Keratinocyte (primary cell): ENCODE data around the gene MSI2. TPM values are rescaled to one million over a fixed set of nuclear protein-coding genes. Genes with fewer than 3 reads are reported as not detected.

Experiments
- DNase-seq: peaks from one replicate; pipeline ENCODE4 v3.0.0-alpha.2; 2011; ENCODE audit warnings: low read depth, missing footprints, low spot score
- FAIRE-seq: peaks from 2 replicates; lab custom pipeline; 2011; peaks lifted over from hg19 to GRCh38; lab: Jason Lieb, UNC
- H2AFZ ChIP-seq: 2 replicates; pipeline ENCODE4 v1.6.0; 2012; ENCODE audit warnings: low read length, control low read depth, inconsistent platforms; ENCODE audit not compliant: control insufficient read depth
- H3K27ac ChIP-seq: 2 replicates; pipeline ENCODE4 v1.5.1; 2011; ENCODE audit warnings: low read length; ENCODE audit not compliant: control insufficient read depth, insufficient read depth
- H3K27me3 ChIP-seq: 3 replicates; pipeline ENCODE4 v1.6.0; 2011; ENCODE audit warnings: low read length; ENCODE audit not compliant: control insufficient read depth, insufficient read depth; ENCODE audit errors: extremely low read depth
- H3K36me3 ChIP-seq, 2 experiments: 2 replicates in 1 of 2; 3 replicates in 1 of 2; pipeline ENCODE4 v1.5.1; 2011; ENCODE audit warnings: low read length in 2 of 2, mild to moderate bottlenecking in 1 of 2; ENCODE audit not compliant: control insufficient read depth in 2 of 2, insufficient read depth in 2 of 2; ENCODE audit errors: extremely low read depth in 1 of 2
- H3K4me1 ChIP-seq: 3 replicates; pipeline ENCODE4 v1.5.1; 2011; ENCODE audit warnings: low read length; ENCODE audit not compliant: control insufficient read depth, insufficient read depth; ENCODE audit errors: extremely low read depth
- H3K4me2 ChIP-seq: 3 replicates; pipeline ENCODE4 v1.6.0; 2011; ENCODE audit warnings: low read depth, low read length; ENCODE audit not compliant: control insufficient read depth, insufficient read depth; ENCODE audit errors: extremely low read depth
- H3K4me3 ChIP-seq, 3 experiments: fragments of 200-600 bp in 1 of 3; sonication (generic) in 1 of 3; 2 replicates in 2 of 3; 3 replicates in 1 of 3; pipeline ENCODE4 v1.5.1; 2011 to 2016; ENCODE audit warnings: low read length in 3 of 3, mild to moderate bottlenecking in 3 of 3, control low read depth in 2 of 3, inconsistent platforms in 1 of 3, low read depth in 1 of 3, mixed read lengths in 1 of 3, mixed run types in 1 of 3, moderate library complexity in 1 of 3; ENCODE audit not compliant: control insufficient read depth in 2 of 3, insufficient read depth in 2 of 3; ENCODE audit errors: extremely low read depth in 1 of 3
- H3K79me2 ChIP-seq: 2 replicates; pipeline ENCODE4 v1.6.0; 2012; ENCODE audit warnings: low read length; ENCODE audit not compliant: control insufficient read depth, insufficient read depth
- H3K9ac ChIP-seq: 3 replicates; pipeline ENCODE4 v1.6.0; 2011; ENCODE audit warnings: low read length; ENCODE audit not compliant: control insufficient read depth, insufficient read depth; ENCODE audit errors: extremely low read depth
- H3K9me1 ChIP-seq: 3 replicates; pipeline ENCODE4 v1.6.0; 2011; ENCODE audit warnings: low read length; ENCODE audit not compliant: control insufficient read depth, insufficient read depth; ENCODE audit errors: extremely low read depth
- H3K9me3 ChIP-seq: 2 replicates; pipeline ENCODE4 v1.5.1; 2012; ENCODE audit warnings: low read depth, low read length; ENCODE audit not compliant: control insufficient read depth
- H4K20me1 ChIP-seq: 3 replicates; pipeline ENCODE4 v1.6.0; 2011; ENCODE audit warnings: low read length; ENCODE audit not compliant: control insufficient read depth, insufficient read depth; ENCODE audit errors: extremely low read depth
- CTCF ChIP-seq, 3 experiments: IDR thresholded peaks in 1 of 3; conservative IDR thresholded peaks in 1 of 3; optimal IDR thresholded peaks in 1 of 3; 2 replicates in 2 of 3; 3 replicates in 1 of 3; pipeline versions ENCODE3 to v1.5.1; 2011; ENCODE audit warnings: low read length in 3 of 3, mild to moderate bottlenecking in 3 of 3, moderate library complexity in 2 of 3, control low read depth in 1 of 3, inconsistent platforms in 1 of 3; ENCODE audit not compliant: insufficient read depth in 2 of 3; ENCODE audit errors: extremely low read depth in 1 of 3
- EZH2 ChIP-seq: IDR thresholded peaks from one replicate; pipeline ENCODE4 v1.6.1; 2012; ENCODE audit warnings: inconsistent platforms, mild to moderate bottlenecking, low read length, moderate library complexity
- dilution Hi-C: fragments of 300-500 bp; cut with MboI; formaldehyde crosslinking; loops from one replicate; pipeline ENCODE4 v1.7.0; 2020; ENCODE audit warnings: low sequenced_read_pairs; ENCODE audit not compliant: extremely low pct_ligation_motif_present
- polyA plus RNA-seq, 5 experiments: library from polyadenylated mRNA; depleted of rRNA in 3 of 5; stranded (reverse) in 3 of 5; stranded (forward) in 1 of 5; unstranded in 1 of 5; fragments of >200 nt; gene quantifications; 1 replicate in 1 of 5; 2 replicates in 3 of 5; 3 replicates in 1 of 5; pipeline versions ENCODE4 v1.2.1 to v1.2.3, GENCODE V29; 2011 to 2012; ENCODE audit warnings: missing spikeins in 2 of 5, low read depth in 1 of 5, low replicate concordance in 1 of 5

MSI2 gene
- polyA plus RNA-seq, 1 donor (not counting 4 experiments of a cell fraction or from before 2014, with no cell fraction given), result 22.3 TPM

GRCh38 chr17:57678393-57678792, 422.1 kb downstream of the MSI2 start:
- Histone ChIP-seq H3K9me1 (no peaks in the 10 kb centered on the region), H3K27me3 (no peaks in the 10 kb centered on the region), H3K36me3 (no peaks in the 10 kb centered on the region), H4K20me1 (no peaks in the 10 kb centered on the region), H2AFZ (no peak overlapping the region), H3K4me2 (no peak overlapping the region), H3K79me2 (no peaks in the 10 kb centered on the region), H3K4me3 (no peak overlapping the region), H3K9ac (no peak overlapping the region), H3K9me3 (no peaks in the 10 kb centered on the region), H3K27ac (no peak overlapping the region), H3K4me1 (peaks cover 13% of the 10 kb centered on the region)
- TF ChIP-seq CTCF (optimal IDR thresholded peaks at IDR 0.05 in 1 of 3, IDR thresholded peaks at IDR 0.05 in 1 of 3, conservative IDR thresholded peaks at IDR 0.05 in 1 of 3; ENCODE audit: extremely low read depth in 1 of 3, insufficient read depth in 2 of 3, low read length in 3 of 3) (no peak), EZH2 (no peak)
- no peak for DNase-seq
- FAIRE-seq, result no peak
- dilution Hi-C loops, result no loop called here

GRCh38 chr17:57679356-57679755, 423.0 kb downstream of the MSI2 start:
- no peaks in the 10 kb centered on the region for H3K79me2 ChIP-seq
- TF ChIP-seq CTCF (optimal IDR thresholded peaks at IDR 0.05 in 1 of 3, IDR thresholded peaks at IDR 0.05 in 1 of 3, conservative IDR thresholded peaks at IDR 0.05 in 1 of 3; ENCODE audit: extremely low read depth in 1 of 3, insufficient read depth in 2 of 3, low read length in 3 of 3) (no peak), EZH2 (no peak)
- no peak overlapping the region for H3K27ac ChIP-seq
- no peaks in the 10 kb centered on the region for H3K36me3 ChIP-seq
- no peaks in the 10 kb centered on the region for H3K27me3 ChIP-seq
- no peak overlapping the region for H3K9ac ChIP-seq
- DNase-seq (no peak), FAIRE-seq (no peak)
- no peaks in the 10 kb centered on the region for H4K20me1 ChIP-seq
- dilution Hi-C loops, result no loop called here
- no peak overlapping the region for H3K4me2 ChIP-seq
- H2AFZ ChIP-seq, result no peak overlapping the region
- H3K9me3 ChIP-seq, result no peaks in the 10 kb centered on the region
- no peaks in the 10 kb centered on the region for H3K9me1 ChIP-seq
- H3K4me3 ChIP-seq, result no peak overlapping the region
- H3K4me1 ChIP-seq, result peaks cover 13% of the 10 kb centered on the region
